Ishikawa (cell line): ENCODE results near the gene MTPN.

Source experiments
- EP300 ChIP-seq: IDR thresholded peaks from 2 replicates; pipeline ENCODE4 v1.6.1; 2012; ENCODE audit warnings: borderline replicate concordance
- RAD21 ChIP-seq: IDR thresholded peaks from 2 replicates; pipeline ENCODE4 v1.6.1; 2012; ENCODE audit warnings: low read depth
- TAF1 ChIP-seq: IDR thresholded peaks from 2 replicates; pipeline ENCODE4 v1.6.1; 2012; ENCODE audit warnings: low read depth, mild to moderate bottlenecking
- YY1 ChIP-seq: IDR thresholded peaks from 2 replicates; pipeline ENCODE4 v1.6.1; 2012; ENCODE audit warnings: low read depth

- TF ChIP-seq RAD21 (no peak), YY1 (no peak), EP300 (no peak), TAF1 (no peak)
These were observed 26.9 kb upstream of the MTPN start for GRCh38 chr7:136004083-136004482.
